NCI-H510A (cell line): Measurements from ENCODE around the gene HMX3.

Experiments used
- DNase-seq: peaks from one replicate; lab custom pipeline; 2025; lab: John Stamatoyannopoulos, UW

Gene HMX3

GRCh38 chr10:123135415-123136141 is at the start of gene HMX3:
Gene HMX3 (plus strand): TSS chr10:123135970. CDS start chr10:123136051, 81 bp downstream.
- no peak for DNase-seq

GRCh38 chr10:123086281-123086680 is 49.5 kb upstream of the HMX3 start:
- DNase-seq, result no peak

- DNase-seq, result no peak
Observed at GRCh38 chr10:123087348-123087747, 48.4 kb upstream of the HMX3 start.

GRCh38 chr10:123087786-123088185 is 48.0 kb upstream of the HMX3 start:
- DNase-seq, result no peak

- DNase-seq, result no peak
Observed at GRCh38 chr10:123092635-123093414, 42.9 kb upstream of the HMX3 start.

- no peak for DNase-seq
Observed at GRCh38 chr10:123093489-123093888, 42.3 kb upstream of the HMX3 start.

GRCh38 chr10:123096452-123096851 is 39.3 kb upstream of the HMX3 start:
- no peak for DNase-seq

- no peak for DNase-seq
Observed at GRCh38 chr10:123097039-123097438, 38.7 kb upstream of the HMX3 start.

GRCh38 chr10:123100030-123100762 is 35.6 kb upstream of the HMX3 start:
- no peak for DNase-seq

- DNase-seq, result no peak
Observed at GRCh38 chr10:123101872-123102271, 33.9 kb upstream of the HMX3 start.

- no peak for DNase-seq
Observed at GRCh38 chr10:123102673-123103072, 33.1 kb upstream of the HMX3 start.

- DNase-seq, result peak; percentile 21
Observed at GRCh38 chr10:123103944-123104343, 31.8 kb upstream of the HMX3 start.

GRCh38 chr10:123109466-123109865 is 26.3 kb upstream of the HMX3 start:
- no peak for DNase-seq

- DNase-seq, result no peak
Observed at GRCh38 chr10:123117644-123118417, 17.9 kb upstream of the HMX3 start.

- DNase-seq, result no peak
Observed at GRCh38 chr10:123119081-123119480, 16.7 kb upstream of the HMX3 start.

GRCh38 chr10:123126246-123126645 is 9.5 kb upstream of the HMX3 start:
- no peak for DNase-seq

GRCh38 chr10:123129618-123130271 is 6.0 kb upstream of the HMX3 start:
- no peak for DNase-seq

- DNase-seq, result peak; percentile 63
Observed at GRCh38 chr10:123132576-123133477, 2.9 kb upstream of the HMX3 start.

GRCh38 chr10:123133541-123134342 is 2.0 kb upstream of the HMX3 start:
- no peak for DNase-seq
